Heart left ventricle (tissue), 13 donors: Measurements from ENCODE around the gene BICD1.

ENCODE experiments used
- POLR2A ChIP-seq, 2 donors: fragments of 450-650 bp; IDR thresholded peaks; one replicate each; pipeline ENCODE4 v1.6.1; 2017; ENCODE audit warnings: antibody characterized with exemption in 2 of 2, mild to moderate bottlenecking in 2 of 2, moderate library complexity in 2 of 2
- TF ChIP-seq, protein P1 (sequence below), 12 donors: fragments of 200-600 bp; sonication (generic) in 4 of 12; IDR thresholded peaks; one replicate each; pipeline versions ENCODE4 v1.5.0 to v1.8.0; 2018 to 2022; ENCODE audit warnings: antibody characterized with exemption in 12 of 12, mild to moderate bottlenecking in 5 of 12
- donor health status: ischemic (EF 13 %, LVEDD 7.1; RV severe dilation, severe dysfunction).
- donor health status: DM: no; HTN: yes; CAD: no.
- donor health status: DM: no; HTN: no; CAD: no.
- donor health status: ischemic (EF 25% LVEDD 6.9; RV normal size, moderate dysfunction).
- donor health status: ischemic (EF 25% LVEDD 5.7; RV mildly dilated, moderate dysfunction).
- donor health status: ischemic (EF 35%, LVEDD 5.7; RV mildly dilated, moderate dysfunction).
- donor health status: nonischemic (EF 11% LVEDD 7.7; RV severe dilation, severe dysfunction).
- donor health status: DM: yes; HTN: yes; CAD: no.
- donor health status: PGD.
- donor health status: ischemic (EF 29% LVEDD 5.4; RV normal size, mild dysfunction).
- donor health status: nonischemic (EF 23%, LVEDD 6.1; RV moderate dilation, normal function).

GRCh38 chr12:32084753-32085152 is 21.9 kb upstream of the BICD1 start:
- TF ChIP-seq, protein P1, sequence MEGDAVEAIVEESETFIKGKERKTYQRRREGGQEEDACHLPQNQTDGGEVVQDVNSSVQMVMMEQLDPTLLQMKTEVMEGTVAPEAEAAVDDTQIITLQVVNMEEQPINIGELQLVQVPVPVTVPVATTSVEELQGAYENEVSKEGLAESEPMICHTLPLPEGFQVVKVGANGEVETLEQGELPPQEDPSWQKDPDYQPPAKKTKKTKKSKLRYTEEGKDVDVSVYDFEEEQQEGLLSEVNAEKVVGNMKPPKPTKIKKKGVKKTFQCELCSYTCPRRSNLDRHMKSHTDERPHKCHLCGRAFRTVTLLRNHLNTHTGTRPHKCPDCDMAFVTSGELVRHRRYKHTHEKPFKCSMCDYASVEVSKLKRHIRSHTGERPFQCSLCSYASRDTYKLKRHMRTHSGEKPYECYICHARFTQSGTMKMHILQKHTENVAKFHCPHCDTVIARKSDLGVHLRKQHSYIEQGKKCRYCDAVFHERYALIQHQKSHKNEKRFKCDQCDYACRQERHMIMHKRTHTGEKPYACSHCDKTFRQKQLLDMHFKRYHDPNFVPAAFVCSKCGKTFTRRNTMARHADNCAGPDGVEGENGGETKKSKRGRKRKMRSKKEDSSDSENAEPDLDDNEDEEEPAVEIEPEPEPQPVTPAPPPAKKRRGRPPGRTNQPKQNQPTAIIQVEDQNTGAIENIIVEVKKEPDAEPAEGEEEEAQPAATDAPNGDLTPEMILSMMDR (IDR thresholded peaks at IDR 0.05): peak in 1 of 12 donors; percentile 7
- no peak for TF ChIP-seq POLR2A (IDR thresholded peaks at IDR 0.05)
